ENCODE results near the gene TJP1.

The TJP1 gene

GRCh38 chr15:29656636-29657475 lies 165.4 kb downstream of the TJP1 start:
- no peak for DNase-seq

GRCh38 chr15:29652595-29652994 lies 169.7 kb downstream of the TJP1 start:
- no peak for DNase-seq

- no peak for DNase-seq
Observed at GRCh38 chr15:29651476-29652233, 170.6 kb downstream of the TJP1 start.

Measured in stimulated activated CD4-positive, alpha-beta T cell treated with anti-CD3 and anti-CD28 coated beads, Interleukin-2, amount 100 ng/mL, for 24 hours (primary cell).